MCF 10A (cell line): ENCODE data around the gene RBMXL3. TPM values are rescaled to one million over a fixed set of nuclear protein-coding genes. Genes with fewer than 3 reads are reported as not detected.

Experiments used
- BruUV-seq: library from RNA; stranded (reverse); fragments of 400-500 nt; replicated peaks from 2 replicates; lab custom pipeline; 2021; lab: Mats Ljungman, UMichigan
- CTCF ChIA-PET: fragments of 300-600 bp; sonication (Branson Sonifier 250); formaldehyde crosslinking; extraction: SDS; loops from one replicate; lab custom pipeline; 2021; ENCODE audit warnings: antibody characterized with exemption, inconsistent platforms; lab: Yijun Ruan, JAX
- POLR2A ChIA-PET: fragments of 300-600, 350-650 bp; sonication (Branson Sonifier 250); formaldehyde crosslinking; extraction: SDS; loops from one replicate; lab custom pipeline; 2020; ENCODE audit warnings: antibody characterized with exemption, inconsistent platforms; lab: Yijun Ruan, JAX
- DNase-seq: peaks from one replicate; pipeline ENCODE4 v3.0.0-alpha.2; 2018; ENCODE audit not compliant: unreplicated experiment
- H3K27ac Mint-ChIP-seq: one replicate; pipeline ENCODE4 v1.8.0; 2022; ENCODE audit warnings: mild to moderate bottlenecking, low read depth, mixed read lengths; ENCODE audit not compliant: unreplicated experiment
- H3K27me3 Mint-ChIP-seq: one replicate; pipeline ENCODE4 v1.8.0; 2022; ENCODE audit warnings: mixed read lengths; ENCODE audit not compliant: insufficient read depth, unreplicated experiment
- H3K36me3 Mint-ChIP-seq: one replicate; pipeline ENCODE4 v1.8.0; 2022; ENCODE audit warnings: mild to moderate bottlenecking, moderate library complexity, mixed read lengths; ENCODE audit not compliant: insufficient read depth, unreplicated experiment
- H3K4me1 Mint-ChIP-seq: one replicate; pipeline ENCODE4 v1.8.0; 2022; ENCODE audit warnings: mixed read lengths; ENCODE audit not compliant: insufficient read depth, unreplicated experiment
- H3K4me3 Mint-ChIP-seq: one replicate; pipeline ENCODE4 v1.8.0; 2022; ENCODE audit warnings: mild to moderate bottlenecking, moderate library complexity, mixed read lengths; ENCODE audit not compliant: unreplicated experiment
- H3K9me3 Mint-ChIP-seq: one replicate; pipeline ENCODE4 v1.8.0; 2022; ENCODE audit warnings: mixed read lengths; ENCODE audit not compliant: unreplicated experiment
- intact Hi-C: fragments of 100-400 bp; cut with micrococcal nuclease; formaldehyde crosslinking; loops from 2 replicates; pipeline ENCODE4 v1.14.1; 2022
- total RNA-seq: library from RNA; stranded (reverse); gene quantifications from 2 replicates; pipeline ENCODE4 v1.2.3, GENCODE V29; 2022
- TF ChIP-seq, protein P1 (sequence below): fragments of 200-600 bp; IDR thresholded peaks from one replicate; pipeline ENCODE4 v1.8.0; 2022; ENCODE audit warnings: antibody characterized with exemption, mild to moderate bottlenecking; ENCODE audit not compliant: unreplicated experiment

Gene RBMXL3
- total RNA-seq, 1 experiment from 2014 or later: not detected

DNA sequence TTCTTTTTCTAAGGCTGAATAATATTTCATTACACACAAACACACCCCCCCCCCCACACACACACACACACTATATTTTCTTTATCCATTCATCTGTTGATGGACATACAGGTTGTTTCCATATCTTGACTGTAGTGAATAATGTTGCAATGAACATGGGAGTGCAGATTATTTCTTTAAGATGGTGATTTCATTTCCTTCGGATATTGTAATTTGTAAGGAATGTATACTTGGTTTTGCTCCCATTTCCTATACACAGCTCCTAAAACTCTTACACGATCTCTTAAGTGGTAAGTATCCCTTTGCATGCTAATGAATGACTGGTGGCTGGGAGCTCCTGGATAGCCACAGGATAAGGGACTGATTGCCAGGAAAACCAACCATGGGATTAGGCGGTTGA lies 14.7 kb upstream of the RBMXL3 start:
- Mint-ChIP-seq H3K4me3 (no peak overlapping the region), H3K27me3 (peaks cover 51% of the 10 kb centered on the region), H3K9me3 (no peaks in the 10 kb centered on the region), H3K27ac (no peak overlapping the region), H3K36me3 (no peaks in the 10 kb centered on the region), H3K4me1 (no peaks in the 10 kb centered on the region)
- no TSS peak for BruUV-seq
- CTCF ChIA-PET: no interaction called here
- intact Hi-C loops: no loop called here
- TF ChIP-seq, protein P1, sequence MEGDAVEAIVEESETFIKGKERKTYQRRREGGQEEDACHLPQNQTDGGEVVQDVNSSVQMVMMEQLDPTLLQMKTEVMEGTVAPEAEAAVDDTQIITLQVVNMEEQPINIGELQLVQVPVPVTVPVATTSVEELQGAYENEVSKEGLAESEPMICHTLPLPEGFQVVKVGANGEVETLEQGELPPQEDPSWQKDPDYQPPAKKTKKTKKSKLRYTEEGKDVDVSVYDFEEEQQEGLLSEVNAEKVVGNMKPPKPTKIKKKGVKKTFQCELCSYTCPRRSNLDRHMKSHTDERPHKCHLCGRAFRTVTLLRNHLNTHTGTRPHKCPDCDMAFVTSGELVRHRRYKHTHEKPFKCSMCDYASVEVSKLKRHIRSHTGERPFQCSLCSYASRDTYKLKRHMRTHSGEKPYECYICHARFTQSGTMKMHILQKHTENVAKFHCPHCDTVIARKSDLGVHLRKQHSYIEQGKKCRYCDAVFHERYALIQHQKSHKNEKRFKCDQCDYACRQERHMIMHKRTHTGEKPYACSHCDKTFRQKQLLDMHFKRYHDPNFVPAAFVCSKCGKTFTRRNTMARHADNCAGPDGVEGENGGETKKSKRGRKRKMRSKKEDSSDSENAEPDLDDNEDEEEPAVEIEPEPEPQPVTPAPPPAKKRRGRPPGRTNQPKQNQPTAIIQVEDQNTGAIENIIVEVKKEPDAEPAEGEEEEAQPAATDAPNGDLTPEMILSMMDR: no peak
- DNase-seq: no peak
- POLR2A ChIA-PET: no interaction called here

- CTCF ChIA-PET: no interaction called here
Observed at GRCh38 chrX:115177932-115178331, 11.3 kb upstream of the RBMXL3 start.

GRCh38 chrX:115178473-115178872 lies 10.7 kb upstream of the RBMXL3 start:
- no peaks in the 10 kb centered on the region for H3K9me3 Mint-ChIP-seq
- peaks cover 41% of the 10 kb centered on the region for H3K27me3 Mint-ChIP-seq
- TF ChIP-seq, protein P1: no peak
- CTCF ChIA-PET: no interaction called here
- DNase-seq: no peak
- H3K4me3 Mint-ChIP-seq: no peak overlapping the region
- BruUV-seq: no TSS peak
- no peaks in the 10 kb centered on the region for H3K4me1 Mint-ChIP-seq
- intact Hi-C loops: no loop called here
- POLR2A ChIA-PET: no interaction called here
- H3K36me3 Mint-ChIP-seq: no peaks in the 10 kb centered on the region
- H3K27ac Mint-ChIP-seq: no peak overlapping the region

More at GRCh38 chrX:115177932-115178331, 11.3 kb upstream of the RBMXL3 start:
- Mint-ChIP-seq H3K27me3 (peaks cover 46% of the 10 kb centered on the region), H3K36me3 (no peaks in the 10 kb centered on the region), H3K9me3 (no peaks in the 10 kb centered on the region), H3K4me3 (no peak overlapping the region), H3K4me1 (no peaks in the 10 kb centered on the region), H3K27ac (no peak overlapping the region)
- intact Hi-C loops: no loop called here
- POLR2A ChIA-PET: interaction anchor here (0.6 kb wide), 1 partner anchor 31 kb away, joined by 3 read pairs; no protein-coding TSS in a partner anchor
- TF ChIP-seq, protein P1: no peak
- DNase-seq: peak; percentile 19
- no TSS peak for BruUV-seq

DNA sequence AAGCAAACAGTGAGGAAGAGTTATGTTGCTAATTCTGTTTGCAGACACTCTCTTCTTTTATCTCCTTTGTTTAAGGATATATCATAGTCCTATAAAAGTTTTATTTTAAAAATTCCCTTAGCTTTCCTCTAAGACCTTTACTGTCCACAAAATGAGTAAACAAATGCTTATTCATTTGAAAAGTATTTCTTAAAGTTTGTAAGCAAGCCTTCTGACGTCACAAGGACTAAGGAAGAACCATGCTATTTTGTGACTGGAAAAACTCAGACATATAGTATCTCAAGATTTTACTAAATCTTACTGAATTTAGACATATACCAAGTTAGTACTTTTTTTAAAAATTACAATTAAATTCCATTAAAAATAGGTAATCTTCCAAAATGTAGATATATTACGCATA lies 5.2 kb upstream of the RBMXL3 start:
- TF ChIP-seq, protein P1: no peak
- H3K27me3 Mint-ChIP-seq: peaks cover 20% of the 10 kb centered on the region
- H3K27ac Mint-ChIP-seq: no peak overlapping the region
- H3K4me3 Mint-ChIP-seq: no peak overlapping the region
- peaks cover 3% of the 10 kb centered on the region for H3K9me3 Mint-ChIP-seq
- POLR2A ChIA-PET: no interaction called here
- intact Hi-C loops: no loop called here
- CTCF ChIA-PET: no interaction called here
- H3K36me3 Mint-ChIP-seq: no peaks in the 10 kb centered on the region
- DNase-seq: no peak
- BruUV-seq: no TSS peak
- no peaks in the 10 kb centered on the region for H3K4me1 Mint-ChIP-seq
